ENCODE measurements around the gene NGRN. TPM values are rescaled to one million over a fixed set of nuclear protein-coding genes. Genes with fewer than 3 reads are reported as not detected.

Gene NGRN
- total and polyA plus RNA-seq, 2 of the 4 experiments (the other 2 are of a cell fraction), result 39.6 to 46.2 TPM

- 42% methylated on average over 2 of the region's 9 CpGs; no CpG with 5 or more reads in 1 of the 2 experiments for WGBS, 2 experiments (ENCODE audit: extremely low coverage in 2 of 2, insufficient read length in 1 of 2)
- peak overlapping the region; percentile 97 for H3K4me2 ChIP-seq (ENCODE audit: low read depth, low read length)
- no TSS peak for BruUV-seq (replicated peaks)
Measured at GRCh38 chr15:90232941-90233386, 32.5 kb upstream of the NGRN start.

More at GRCh38 chr15:90232941-90233386, 32.5 kb upstream of the NGRN start:
- peaks cover 19 to 45% of the 10 kb centered on the region in 2 experiments for H3K79me1 ChIP-seq (ENCODE audit: low read depth in 1 of 2, low read length in 2 of 2)
- H2BK120ac ChIP-seq (ENCODE audit: low read depth, low read length), result no peak overlapping the region
- ChIA-PET CTCF (interaction anchor here (1.0 to 2.4 kb wide), 2 partner anchors 11 to 83 kb away, joined by 3 to 11 read pairs; no protein-coding TSS in a partner anchor), POLR2A (ENCODE audit: unreplicated experiment) (interaction anchor here (0.7 kb wide), 1 partner anchor 80 kb away, joined by 9 read pairs; no protein-coding TSS in a partner anchor)
- no peak overlapping the region for H3K18ac ChIP-seq (ENCODE audit: low read depth, low read length)
- dilution Hi-C loops (cut with HindIII; ENCODE audit: low sequenced_read_pairs, unreplicated experiment), result no loop called here
- H3K23ac ChIP-seq (ENCODE audit: low read depth, low read length), result peak overlapping the region; percentile 44
- ATAC-seq (ENCODE audit: low read depth) (no peak), DNase-seq (peak; percentile 17)
- peak overlapping the region; percentile 13; the same call in 1 of the 2 replicates for H3K56ac ChIP-seq (ENCODE audit: extremely low read depth, insufficient read depth, low read length)
- no peak overlapping the region for H2BK20ac ChIP-seq (ENCODE audit: low read depth, low read length)
- H4K91ac ChIP-seq (ENCODE audit: insufficient read depth, low read depth, low read length), result peak overlapping the region; percentile 4; the same call in 1 of the 2 replicates
- H3K4me1 ChIP-seq (ENCODE audit: control insufficient read depth, insufficient read depth, low read length), result peaks cover 4% of the 10 kb centered on the region
- H4K8ac ChIP-seq (ENCODE audit: low read depth in 2 of 2, low read length in 2 of 2), result peak overlapping the region in 1 of 2 experiments; percentile 74; a peak in 2 of 4 replicates
- H3K27ac ChIP-seq (ENCODE audit: insufficient read depth, low read length), result peak overlapping the region; percentile 77
- peak overlapping the region; percentile 86 for H2AK9ac ChIP-seq (replicated peaks; ENCODE audit: low read depth, low read length, poor library complexity)
- H3K14ac ChIP-seq (replicated peaks; ENCODE audit: low read depth, low read length), result peak overlapping the region; percentile 78
- peak overlapping the region; percentile 94 for H2AFZ ChIP-seq (replicated peaks; ENCODE audit: low read length, poor library complexity)
- H2BK5ac ChIP-seq (ENCODE audit: low read depth, low read length, poor library complexity, severe bottlenecking), result no peak overlapping the region
- H3K4me3 ChIP-seq (ENCODE audit: insufficient read depth, low read depth, low read length), result peak overlapping the region; percentile 84
- H2BK15ac ChIP-seq (ENCODE audit: low read depth, low read length), result no peak overlapping the region
- TF ChIP-seq MXI1 (IDR thresholded peaks at IDR 0.05; ENCODE audit: borderline replicate concordance, low read depth, low read length) (no peak), RAD21 (IDR thresholded peaks at IDR 0.05; ENCODE audit: low read length) (peak; percentile 48), CTCF (conservative IDR thresholded peaks at IDR 0.05; ENCODE audit: low read depth, low read length) (peak; percentile 40)
- 0 out of 2 replicates have a peak, but pooled peaks cover 7% of the 10 kb centered on the region for H4K20me1 ChIP-seq (ENCODE audit: insufficient read depth, low read length)
- H3K36me3 ChIP-seq (ENCODE audit: control insufficient read depth, insufficient read depth, low read length), result peaks cover 35% of the 10 kb centered on the region
- H3K27me3 ChIP-seq (ENCODE audit: control insufficient read depth, insufficient read depth, low read length), result no peaks in the 10 kb centered on the region
- intact Hi-C loops (cut with micrococcal nuclease), result loop anchor here (5.0 kb wide), 1 partner anchor 341 kb away; the partner anchor contains the start of gene AP3S2
- H3K9me3 ChIP-seq (ENCODE audit: control insufficient read depth, insufficient read depth, low read length), result no peaks in the 10 kb centered on the region
- H4K5ac ChIP-seq (ENCODE audit: low read depth, low read length), result no peak overlapping the region
- in situ Hi-C loops (cut with MboI; ENCODE audit: low sequenced_read_pairs), result no loop called here
- H3K9ac ChIP-seq (ENCODE audit: low read depth, low read length), result peak overlapping the region; percentile 76
- peak overlapping the region; percentile 3; the same call in 1 of the 2 replicates for H2AK5ac ChIP-seq (ENCODE audit: low read depth, low read length)
- H3K9me1 ChIP-seq (ENCODE audit: insufficient read depth, low read length), result peaks cover 18% of the 10 kb centered on the region
- H3K4ac ChIP-seq (ENCODE audit: low read depth, low read length), result peak overlapping the region; percentile 19; the same call in 1 of the 2 replicates
